HG03135 (cell line): ENCODE measurements around the gene TLR10.
"Not testable (repeated sequence)": the region's sequence is repeated elsewhere in the genome, so short reads cannot be mapped to it uniquely, and the experiment has no call there.

Source experiments
- ATAC-seq: cut with Tn5 transposase; IDR thresholded peaks from one replicate; pipeline ENCODE4 v1.9.1; 2021; ENCODE audit warnings: mild to moderate bottlenecking, moderate library complexity; ENCODE audit not compliant: unreplicated experiment

Gene TLR10

GRCh38 chr4:38768968-38769394 lies 13.8 kb downstream of the TLR10 start:
- no peak for ATAC-seq

GRCh38 chr4:38766940-38767339 lies 15.8 kb downstream of the TLR10 start:
- not testable (repeated sequence) for ATAC-seq

GRCh38 chr4:38765382-38765781 lies 17.4 kb downstream of the TLR10 start:
- no peak for ATAC-seq

- ATAC-seq, result no peak
Observed at GRCh38 chr4:38764277-38764676, 18.5 kb downstream of the TLR10 start.

- no peak for ATAC-seq
Observed at GRCh38 chr4:38762560-38762959, 20.2 kb downstream of the TLR10 start.

GRCh38 chr4:38759790-38760122 lies 23.0 kb downstream of the TLR10 start:
- no peak for ATAC-seq

GRCh38 chr4:38759113-38759789 lies 23.5 kb downstream of the TLR10 start:
- no peak for ATAC-seq

GRCh38 chr4:38757945-38758600 lies 24.7 kb downstream of the TLR10 start:
- ATAC-seq, result no peak

- ATAC-seq, result no peak
Observed at GRCh38 chr4:38752941-38753806, 29.6 kb downstream of the TLR10 start.

- peak; percentile 90 for ATAC-seq
Observed at GRCh38 chr4:38752372-38752940, 30.3 kb downstream of the TLR10 start.

GRCh38 chr4:38751341-38752010 lies 31.3 kb downstream of the TLR10 start:
- ATAC-seq, result no peak

- no peak for ATAC-seq
Observed at GRCh38 chr4:38749336-38749735, 33.5 kb downstream of the TLR10 start.

GRCh38 chr4:38747629-38748028 lies 35.2 kb downstream of the TLR10 start:
- ATAC-seq, result no peak

- no peak for ATAC-seq
Observed at GRCh38 chr4:38745881-38746280, 36.9 kb downstream of the TLR10 start.

- ATAC-seq, result no peak
Observed at GRCh38 chr4:38743866-38744265, 38.9 kb downstream of the TLR10 start.

- no peak for ATAC-seq
Observed at GRCh38 chr4:38740303-38740702, 42.5 kb downstream of the TLR10 start.

GRCh38 chr4:38738940-38739803 lies 43.6 kb downstream of the TLR10 start:
- no peak for ATAC-seq

GRCh38 chr4:38735870-38736269 lies 46.9 kb downstream of the TLR10 start:
- no peak for ATAC-seq

- no peak for ATAC-seq
Observed at GRCh38 chr4:38734911-38735310, 47.9 kb downstream of the TLR10 start.

GRCh38 chr4:38734446-38734845 lies 48.3 kb downstream of the TLR10 start:
- ATAC-seq, result no peak
